ENCODE measurements around the gene CALN1.
A peak's percentile ranks its signal among the peaks of the same experiment; 100 is the strongest.
"Not testable (repeated sequence)": the region's sequence is repeated elsewhere in the genome, so short reads cannot be mapped to it uniquely, and the experiment has no call there.

CALN1 gene

GRCh38 chr7:72213081-72213480, 199.1 kb downstream of the CALN1 start:
- H3K4me3 ChIP-seq (ENCODE audit: low read length): no peak overlapping the region
- H3K4me1 ChIP-seq (ENCODE audit: control insufficient read depth, insufficient read depth, low read length): no peaks in the 10 kb centered on the region
- no peaks in the 10 kb centered on the region for H3K9me3 ChIP-seq (ENCODE audit: control insufficient read depth, insufficient read depth, low read length)
- H3K27me3 ChIP-seq (ENCODE audit: control insufficient read depth, insufficient read depth, low read length): no peaks in the 10 kb centered on the region
- WGBS (ENCODE audit: insufficient coverage, insufficient read length): no CpG with 5 or more reads among the region's 7 CpGs
- DNase-seq (ENCODE audit: low read depth, low spot score): no peak
- H3K36me3 ChIP-seq (ENCODE audit: control insufficient read depth, insufficient read depth, low read length): no peaks in the 10 kb centered on the region
- H3K27ac ChIP-seq (ENCODE audit: low read length): no peak overlapping the region

GRCh38 chr7:72211175-72211574, 201.0 kb downstream of the CALN1 start:
- DNase-seq (ENCODE audit: low read depth, low spot score): no peak
- H3K36me3 ChIP-seq (ENCODE audit: control insufficient read depth, insufficient read depth, low read length): no peaks in the 10 kb centered on the region
- no CpG with 5 or more reads among the region's 3 CpGs for WGBS (ENCODE audit: insufficient coverage, insufficient read length)
- H3K9me3 ChIP-seq (ENCODE audit: control insufficient read depth, insufficient read depth, low read length): no peaks in the 10 kb centered on the region
- H3K27ac ChIP-seq (ENCODE audit: low read length): no peak overlapping the region
- H3K4me3 ChIP-seq (ENCODE audit: low read length): no peak overlapping the region
- no peaks in the 10 kb centered on the region for H3K27me3 ChIP-seq (ENCODE audit: control insufficient read depth, insufficient read depth, low read length)
- no peaks in the 10 kb centered on the region for H3K4me1 ChIP-seq (ENCODE audit: control insufficient read depth, insufficient read depth, low read length)

GRCh38 chr7:72209006-72209405, 203.1 kb downstream of the CALN1 start:
- H3K4me3 ChIP-seq (ENCODE audit: low read length); H3K9me3 ChIP-seq (ENCODE audit: control insufficient read depth, insufficient read depth, low read length); H3K36me3 ChIP-seq (ENCODE audit: control insufficient read depth, insufficient read depth, low read length); H3K4me1 ChIP-seq (ENCODE audit: control insufficient read depth, insufficient read depth, low read length); DNase-seq (ENCODE audit: low read depth, low spot score); H3K27ac ChIP-seq (ENCODE audit: low read length); H3K27me3 ChIP-seq (ENCODE audit: control insufficient read depth, insufficient read depth, low read length): not testable (repeated sequence)

DNA sequence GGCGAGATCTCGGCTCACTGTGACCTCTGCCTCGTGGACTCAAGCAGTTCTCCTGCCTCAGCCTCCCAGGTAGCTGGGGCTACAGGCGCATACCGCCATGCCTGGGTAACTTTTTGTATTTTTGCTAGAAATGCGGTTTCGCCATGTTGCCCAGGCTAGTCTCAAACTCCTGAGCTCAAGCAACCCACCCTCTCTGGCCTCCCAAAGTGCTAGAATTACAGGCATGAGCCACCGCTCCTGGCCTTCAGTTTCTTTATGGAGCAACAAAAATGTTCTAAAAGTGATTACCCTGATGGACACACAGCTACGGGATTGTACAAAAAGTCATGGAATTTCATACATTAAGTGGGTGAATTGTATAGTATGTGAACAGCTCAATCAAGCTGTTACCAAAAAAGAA, 216.0 kb downstream of the CALN1 start:
- DNase-seq (ENCODE audit: low read depth, low spot score): no peak
- Histone ChIP-seq H3K27ac (ENCODE audit: low read length) (no peak overlapping the region), H3K9me3 (ENCODE audit: control insufficient read depth, insufficient read depth, low read length) (no peaks in the 10 kb centered on the region), H3K27me3 (ENCODE audit: control insufficient read depth, insufficient read depth, low read length) (no peaks in the 10 kb centered on the region), H3K4me1 (ENCODE audit: control insufficient read depth, insufficient read depth, low read length) (no peaks in the 10 kb centered on the region), H3K36me3 (ENCODE audit: control insufficient read depth, insufficient read depth, low read length) (no peaks in the 10 kb centered on the region), H3K4me3 (ENCODE audit: low read length) (no peak overlapping the region)
- no CpG with 5 or more reads among the region's 9 CpGs for WGBS (ENCODE audit: insufficient coverage, insufficient read length)

DNA sequence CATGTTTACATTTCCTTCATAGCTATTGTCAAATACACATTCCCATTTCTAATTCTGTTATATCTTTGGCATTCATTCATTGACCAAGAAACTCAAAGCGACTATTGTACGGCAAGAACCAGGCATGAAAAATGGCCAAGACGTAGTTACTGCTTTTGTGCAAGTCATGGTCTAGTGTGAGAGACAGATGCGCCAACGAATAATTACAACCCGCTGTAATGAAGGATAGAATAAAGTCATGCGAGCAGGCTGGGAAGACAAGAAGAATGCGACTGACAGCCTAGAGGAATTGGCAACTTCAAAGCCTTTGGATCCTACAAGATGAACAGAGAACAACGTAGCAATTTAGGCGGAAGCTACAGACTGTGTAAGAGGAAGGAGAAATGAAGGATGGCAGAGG, 221.2 kb downstream of the CALN1 start:
- Histone ChIP-seq H3K4me3 (ENCODE audit: low read length) (no peak overlapping the region), H3K27ac (ENCODE audit: low read length) (no peak overlapping the region), H3K36me3 (ENCODE audit: control insufficient read depth, insufficient read depth, low read length) (no peaks in the 10 kb centered on the region), H3K27me3 (ENCODE audit: control insufficient read depth, insufficient read depth, low read length) (no peaks in the 10 kb centered on the region), H3K9me3 (ENCODE audit: control insufficient read depth, insufficient read depth, low read length) (no peaks in the 10 kb centered on the region), H3K4me1 (ENCODE audit: control insufficient read depth, insufficient read depth, low read length) (peaks cover 2% of the 10 kb centered on the region; the same call in 1 of the 2 replicates)
- no CpG with 5 or more reads among the region's 10 CpGs for WGBS (ENCODE audit: insufficient coverage, insufficient read length)
- DNase-seq (ENCODE audit: low read depth, low spot score): no peak

DNA sequence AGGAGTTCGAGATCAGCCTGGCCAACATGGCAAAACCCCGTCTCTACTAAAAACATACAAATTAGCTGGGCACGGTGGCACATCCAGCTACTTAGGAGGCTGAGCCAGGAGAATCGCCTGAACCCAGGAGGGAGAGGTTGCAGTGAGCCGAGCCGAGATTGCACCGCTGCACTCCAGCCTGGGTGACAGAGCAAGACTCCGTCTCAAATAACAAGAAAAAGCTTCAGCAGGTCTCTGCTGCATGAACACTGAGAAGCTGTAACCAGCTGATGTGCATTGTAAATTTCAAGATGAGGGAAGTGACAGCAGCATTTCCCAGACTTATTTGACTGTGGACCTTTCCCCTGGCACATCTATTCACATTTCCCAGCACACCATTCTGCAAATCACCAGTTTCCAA, 222.0 kb downstream of the CALN1 start:
- WGBS (ENCODE audit: insufficient coverage, insufficient read length): no CpG with 5 or more reads among the region's 8 CpGs
- Histone ChIP-seq H3K4me1 (ENCODE audit: control insufficient read depth, insufficient read depth, low read length) (peaks cover 2% of the 10 kb centered on the region; the same call in 1 of the 2 replicates), H3K9me3 (ENCODE audit: control insufficient read depth, insufficient read depth, low read length) (no peaks in the 10 kb centered on the region), H3K27me3 (ENCODE audit: control insufficient read depth, insufficient read depth, low read length) (no peaks in the 10 kb centered on the region), H3K4me3 (ENCODE audit: low read length) (no peak overlapping the region), H3K27ac (ENCODE audit: low read length) (no peak overlapping the region), H3K36me3 (ENCODE audit: control insufficient read depth, insufficient read depth, low read length) (no peaks in the 10 kb centered on the region)
- DNase-seq (ENCODE audit: low read depth, low spot score): no peak

DNA sequence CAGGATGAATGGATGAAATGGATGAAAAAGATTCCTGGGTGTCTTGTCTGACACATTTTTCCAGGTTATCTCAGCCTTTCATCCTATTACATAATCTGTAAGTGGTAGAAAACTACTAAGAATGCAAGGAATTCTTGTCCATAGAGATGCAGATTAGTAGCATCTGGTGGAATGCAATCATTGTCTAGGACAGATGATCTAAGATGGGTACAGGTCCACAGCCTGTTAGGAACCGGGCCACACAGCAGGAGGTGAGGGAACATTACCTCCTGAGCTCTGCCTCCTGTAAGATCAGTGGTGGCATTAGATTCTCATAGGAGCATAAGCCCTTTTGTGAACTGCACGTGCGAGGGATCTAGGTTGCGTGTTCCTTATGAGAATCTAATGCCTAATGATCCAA, 225.0 kb downstream of the CALN1 start:
- no CpG with 5 or more reads among the region's 4 CpGs for WGBS (ENCODE audit: insufficient coverage, insufficient read length)
- H3K4me1 ChIP-seq (ENCODE audit: control insufficient read depth, insufficient read depth, low read length): peaks cover 2% of the 10 kb centered on the region; the same call in 1 of the 2 replicates
- no peak overlapping the region for H3K27ac ChIP-seq (ENCODE audit: low read length)
- no peaks in the 10 kb centered on the region for H3K9me3 ChIP-seq (ENCODE audit: control insufficient read depth, insufficient read depth, low read length)
- no peak overlapping the region for H3K4me3 ChIP-seq (ENCODE audit: low read length)
- H3K36me3 ChIP-seq (ENCODE audit: control insufficient read depth, insufficient read depth, low read length): no peaks in the 10 kb centered on the region
- DNase-seq (ENCODE audit: low read depth, low spot score): peak; percentile 45
- H3K27me3 ChIP-seq (ENCODE audit: control insufficient read depth, insufficient read depth, low read length): no peaks in the 10 kb centered on the region

- H3K4me1 ChIP-seq (ENCODE audit: control insufficient read depth, insufficient read depth, low read length): peaks cover 2% of the 10 kb centered on the region; the same call in 1 of the 2 replicates
- no peak overlapping the region for H3K27ac ChIP-seq (ENCODE audit: low read length)
- no peaks in the 10 kb centered on the region for H3K36me3 ChIP-seq (ENCODE audit: control insufficient read depth, insufficient read depth, low read length)
- no peak for DNase-seq (ENCODE audit: low read depth, low spot score)
- no CpG with 5 or more reads among the region's 9 CpGs for WGBS (ENCODE audit: insufficient coverage, insufficient read length)
- H3K27me3 ChIP-seq (ENCODE audit: control insufficient read depth, insufficient read depth, low read length): no peaks in the 10 kb centered on the region
- no peak overlapping the region for H3K4me3 ChIP-seq (ENCODE audit: low read length)
- no peaks in the 10 kb centered on the region for H3K9me3 ChIP-seq (ENCODE audit: control insufficient read depth, insufficient read depth, low read length)
Observed at GRCh38 chr7:72183835-72184234, 228.3 kb downstream of the CALN1 start.

DNA sequence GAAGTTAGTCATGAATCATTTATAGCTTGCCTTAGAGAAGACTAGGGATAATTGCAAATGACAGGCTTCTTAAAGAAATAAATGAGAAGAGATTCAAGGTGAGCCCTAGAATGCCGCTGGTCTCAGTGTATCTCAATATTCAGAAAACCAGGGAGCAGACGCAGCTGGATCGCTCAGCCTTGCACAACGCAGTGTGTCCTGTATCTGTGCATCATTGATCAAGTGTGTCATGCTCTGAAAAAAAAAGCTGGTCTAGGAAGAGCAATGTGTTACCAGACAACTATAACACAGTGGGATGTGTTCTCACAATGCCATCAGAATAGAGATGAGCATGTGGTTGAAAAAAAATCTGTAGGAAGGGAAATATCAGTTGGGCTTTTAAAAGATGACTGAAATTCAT, 230.1 kb downstream of the CALN1 start:
- no peaks in the 10 kb centered on the region for H3K27me3 ChIP-seq (ENCODE audit: control insufficient read depth, insufficient read depth, low read length)
- no peaks in the 10 kb centered on the region; the same call in 1 of the 2 replicates for H3K4me1 ChIP-seq (ENCODE audit: control insufficient read depth, insufficient read depth, low read length)
- no peak overlapping the region for H3K27ac ChIP-seq (ENCODE audit: low read length)
- no peak overlapping the region for H3K4me3 ChIP-seq (ENCODE audit: low read length)
- WGBS (ENCODE audit: insufficient coverage, insufficient read length): no CpG with 5 or more reads among the region's 4 CpGs
- no peaks in the 10 kb centered on the region for H3K9me3 ChIP-seq (ENCODE audit: control insufficient read depth, insufficient read depth, low read length)
- DNase-seq (ENCODE audit: low read depth, low spot score): no peak
- no peaks in the 10 kb centered on the region for H3K36me3 ChIP-seq (ENCODE audit: control insufficient read depth, insufficient read depth, low read length)

DNA sequence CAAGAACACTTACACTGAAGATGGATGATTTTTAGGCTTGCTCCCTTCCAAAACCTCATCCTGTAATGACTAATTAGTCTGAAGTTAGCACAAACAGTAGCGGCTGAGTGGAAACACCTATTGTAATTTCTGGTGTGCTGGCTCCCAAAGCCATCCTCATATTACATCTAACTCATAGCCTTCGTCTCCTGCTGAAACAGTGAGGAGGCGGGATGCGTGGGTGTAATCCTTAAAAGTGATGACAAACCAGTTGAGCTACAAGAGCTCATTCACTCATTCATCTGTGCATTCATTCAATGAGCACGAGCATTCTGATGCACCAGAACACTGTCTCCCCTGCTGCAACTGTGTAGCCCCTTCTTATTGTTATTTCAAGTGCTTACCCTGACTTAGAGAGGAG, 235.3 kb downstream of the CALN1 start:
- Histone ChIP-seq H3K4me3 (ENCODE audit: low read length) (no peak overlapping the region), H3K4me1 (ENCODE audit: control insufficient read depth, insufficient read depth, low read length) (no peaks in the 10 kb centered on the region), H3K36me3 (ENCODE audit: control insufficient read depth, insufficient read depth, low read length) (no peaks in the 10 kb centered on the region), H3K27me3 (ENCODE audit: control insufficient read depth, insufficient read depth, low read length) (no peaks in the 10 kb centered on the region), H3K9me3 (ENCODE audit: control insufficient read depth, insufficient read depth, low read length) (no peaks in the 10 kb centered on the region), H3K27ac (ENCODE audit: low read length) (no peak overlapping the region)
- WGBS (ENCODE audit: insufficient coverage, insufficient read length): no CpG with 5 or more reads among the region's 5 CpGs
- DNase-seq (ENCODE audit: low read depth, low spot score): no peak

GRCh38 chr7:72170475-72170874, 241.7 kb downstream of the CALN1 start:
- WGBS (ENCODE audit: insufficient coverage, insufficient read length): no CpG with 5 or more reads among the region's 3 CpGs
- H3K36me3 ChIP-seq (ENCODE audit: control insufficient read depth, insufficient read depth, low read length): no peaks in the 10 kb centered on the region
- H3K27me3 ChIP-seq (ENCODE audit: control insufficient read depth, insufficient read depth, low read length): no peaks in the 10 kb centered on the region
- no peaks in the 10 kb centered on the region for H3K4me1 ChIP-seq (ENCODE audit: control insufficient read depth, insufficient read depth, low read length)
- H3K9me3 ChIP-seq (ENCODE audit: control insufficient read depth, insufficient read depth, low read length): no peaks in the 10 kb centered on the region
- DNase-seq (ENCODE audit: low read depth, low spot score): no peak
- H3K27ac ChIP-seq (ENCODE audit: low read length): no peak overlapping the region
- H3K4me3 ChIP-seq (ENCODE audit: low read length): no peak overlapping the region

Measured in iPS DF 6.9 (cell line).